ENCODE data around the gene PIK3CB.
A peak's percentile ranks its signal among the peaks of the same experiment; 100 is the strongest.

Gene PIK3CB

DNA sequence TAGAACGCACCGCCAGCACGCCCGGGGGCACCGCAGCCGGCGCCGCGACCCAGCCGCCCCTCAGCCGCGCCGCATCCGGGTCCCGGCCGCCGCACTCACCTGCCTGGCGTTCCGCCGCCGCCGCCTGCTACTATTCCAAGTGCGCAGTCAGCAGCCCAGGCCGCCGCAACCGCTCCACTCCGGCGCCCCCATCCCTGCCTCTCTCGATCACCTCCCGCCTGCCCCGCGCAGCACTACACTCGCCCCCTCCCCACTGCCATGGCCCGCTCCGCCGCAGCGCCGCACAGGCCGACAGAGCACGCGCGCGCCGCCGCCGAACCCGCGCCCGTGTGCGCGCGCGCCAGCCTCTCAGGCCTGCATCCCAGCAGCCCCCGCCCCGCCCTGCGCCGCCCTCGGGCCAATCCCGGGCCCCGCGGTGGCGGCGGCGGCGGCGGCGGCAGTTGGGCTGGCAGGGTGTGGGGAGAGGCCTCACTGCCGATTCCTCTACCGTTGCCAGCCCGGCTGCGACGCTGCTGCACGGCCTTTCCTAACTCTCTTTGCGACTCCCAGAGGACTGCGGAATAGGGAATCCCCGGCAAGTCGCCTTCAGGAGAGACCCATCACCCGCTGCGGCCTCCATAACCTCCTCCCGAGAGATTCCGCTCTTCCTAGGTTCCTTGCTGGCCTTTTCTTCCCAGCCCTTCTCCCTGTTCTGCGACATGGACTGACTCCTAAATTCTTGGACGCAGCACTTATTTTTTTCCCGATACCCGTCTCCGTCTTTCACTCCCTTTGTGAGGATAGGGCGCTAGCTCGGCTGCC, at the start of gene PIK3CB:
Gene PIK3CB, minus strand, starts transcription at position 333 of the 801 bp plus-strand sequence. CDS start 75,585 bp downstream, outside the sequence.
- peak; percentile 74 to 81 for DNase-seq (ENCODE audit: low read depth in 1 of 2, low spot score in 1 of 2)

DNA sequence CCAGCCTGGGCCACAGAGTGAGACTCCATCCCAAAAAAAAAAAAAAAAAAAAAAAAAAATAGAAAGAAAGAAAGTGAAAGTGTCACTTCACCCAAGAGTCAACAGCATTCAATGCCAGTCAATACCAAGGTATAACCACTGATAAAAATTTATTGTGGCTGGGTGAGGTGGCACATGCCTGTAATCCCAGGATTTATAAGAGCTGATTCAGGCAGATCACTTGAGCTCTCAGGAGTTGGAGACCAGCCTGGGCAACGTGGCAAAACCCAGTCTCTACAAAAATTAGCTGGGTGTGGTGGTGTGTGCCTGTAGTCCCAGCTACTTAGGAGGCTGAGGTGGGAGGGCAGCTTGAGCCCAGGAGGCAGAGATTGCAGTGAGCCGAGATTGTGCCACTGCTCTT, 46.5 kb upstream of the PIK3CB start:
- DNase-seq (ENCODE audit: low read depth in 1 of 2, low spot score in 1 of 2), result no peak

- DNase-seq (ENCODE audit: low read depth in 1 of 2, low spot score in 1 of 2), result no peak
Measured at GRCh38 chr3:138879541-138880380, 45.0 kb upstream of the PIK3CB start.

DNA sequence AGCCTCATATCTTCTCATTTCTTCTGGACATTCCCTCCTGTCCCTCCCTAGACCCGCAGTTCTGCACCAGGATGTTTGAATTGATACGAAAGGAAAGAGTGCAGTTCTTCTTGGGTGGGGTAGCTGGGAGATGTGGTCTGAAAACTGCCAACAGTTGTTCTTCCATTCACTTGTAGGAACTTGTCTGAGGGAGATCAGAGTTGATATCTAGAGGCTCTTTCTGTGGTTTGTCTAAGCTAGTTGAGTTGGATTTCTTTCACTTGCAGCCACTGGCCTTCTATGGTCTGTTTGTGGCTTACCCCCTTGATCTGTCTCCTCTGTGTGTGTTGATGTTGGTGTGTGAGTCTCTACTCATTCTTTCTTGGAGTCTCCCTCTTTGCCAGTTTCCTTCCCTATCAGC, 42.5 kb upstream of the PIK3CB start:
- no peak for DNase-seq (ENCODE audit: low read depth in 1 of 2, low spot score in 1 of 2)

- DNase-seq (ENCODE audit: low read depth in 1 of 2, low spot score in 1 of 2), result no peak
Measured at GRCh38 chr3:138875754-138876664, 41.3 kb upstream of the PIK3CB start.

GRCh38 chr3:138875096-138875753, 40.5 kb upstream of the PIK3CB start:
- DNase-seq (ENCODE audit: low read depth in 1 of 2, low spot score in 1 of 2), result no peak

DNA sequence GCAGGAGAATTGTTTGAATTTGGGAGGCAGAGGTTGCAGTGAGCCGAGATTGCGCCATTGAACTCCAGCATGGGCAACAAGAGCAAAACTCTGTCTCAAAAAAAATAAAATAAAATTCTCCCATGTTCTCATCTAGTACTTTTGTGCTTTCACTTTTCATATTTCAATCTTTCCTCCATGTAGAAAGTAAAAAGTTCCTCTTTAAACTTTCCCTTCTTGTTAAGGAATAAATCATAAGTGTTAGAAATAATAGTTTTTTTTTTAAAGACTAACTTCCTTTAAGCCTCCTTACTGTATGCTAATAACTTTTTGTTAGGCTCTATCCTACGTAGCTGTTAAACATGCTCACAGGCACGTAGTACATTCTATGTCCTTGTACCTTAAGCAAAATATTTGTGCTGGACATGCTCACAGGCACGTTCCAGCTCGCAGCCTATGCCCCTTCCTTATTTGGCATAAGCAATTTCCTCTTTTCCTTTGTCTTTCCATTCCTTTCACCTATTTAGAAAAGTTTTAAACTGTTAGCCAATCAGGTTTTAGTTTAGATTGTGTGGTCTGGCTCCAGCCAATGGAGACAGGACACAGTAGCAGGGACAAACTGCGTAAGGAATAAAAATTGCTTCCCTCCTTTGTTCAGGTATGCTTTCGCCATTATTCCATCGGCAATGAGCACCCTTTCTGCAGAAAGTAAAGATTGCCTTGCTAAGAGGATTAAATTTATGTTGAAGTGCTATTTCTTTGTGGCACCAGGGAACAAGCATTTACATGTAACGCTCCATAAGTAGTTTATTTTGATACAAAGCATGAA, 38.9 kb upstream of the PIK3CB start:
- DNase-seq (ENCODE audit: low read depth in 1 of 2, low spot score in 1 of 2), result no peak

DNA sequence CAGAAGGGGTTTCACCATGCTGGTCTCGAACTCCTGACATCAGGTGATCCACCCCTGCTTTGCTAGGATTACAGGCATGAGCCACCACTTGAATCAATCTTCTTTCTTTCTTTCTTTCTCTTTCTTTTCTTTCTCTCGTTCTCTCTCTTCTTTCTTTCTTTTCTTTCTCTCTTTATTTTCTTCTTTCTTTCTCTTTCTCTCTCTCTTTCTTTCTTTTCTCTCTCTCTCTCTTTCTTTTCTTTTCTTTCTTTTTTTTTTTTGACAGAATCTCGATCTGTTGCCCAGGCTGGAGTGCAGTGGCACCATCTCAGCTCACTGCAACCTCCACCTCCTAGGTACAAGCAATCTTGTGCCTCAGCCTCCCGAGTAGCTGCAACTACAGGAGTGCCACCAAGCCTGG, 37.9 kb upstream of the PIK3CB start:
- no peak for DNase-seq (ENCODE audit: low read depth in 1 of 2, low spot score in 1 of 2)

GRCh38 chr3:138867996-138868395, 33.3 kb upstream of the PIK3CB start:
- no peak for DNase-seq (ENCODE audit: low read depth in 1 of 2, low spot score in 1 of 2)

GRCh38 chr3:138863776-138864113, 29.0 kb upstream of the PIK3CB start:
- DNase-seq (ENCODE audit: low read depth in 1 of 2, low spot score in 1 of 2), result no peak

DNA sequence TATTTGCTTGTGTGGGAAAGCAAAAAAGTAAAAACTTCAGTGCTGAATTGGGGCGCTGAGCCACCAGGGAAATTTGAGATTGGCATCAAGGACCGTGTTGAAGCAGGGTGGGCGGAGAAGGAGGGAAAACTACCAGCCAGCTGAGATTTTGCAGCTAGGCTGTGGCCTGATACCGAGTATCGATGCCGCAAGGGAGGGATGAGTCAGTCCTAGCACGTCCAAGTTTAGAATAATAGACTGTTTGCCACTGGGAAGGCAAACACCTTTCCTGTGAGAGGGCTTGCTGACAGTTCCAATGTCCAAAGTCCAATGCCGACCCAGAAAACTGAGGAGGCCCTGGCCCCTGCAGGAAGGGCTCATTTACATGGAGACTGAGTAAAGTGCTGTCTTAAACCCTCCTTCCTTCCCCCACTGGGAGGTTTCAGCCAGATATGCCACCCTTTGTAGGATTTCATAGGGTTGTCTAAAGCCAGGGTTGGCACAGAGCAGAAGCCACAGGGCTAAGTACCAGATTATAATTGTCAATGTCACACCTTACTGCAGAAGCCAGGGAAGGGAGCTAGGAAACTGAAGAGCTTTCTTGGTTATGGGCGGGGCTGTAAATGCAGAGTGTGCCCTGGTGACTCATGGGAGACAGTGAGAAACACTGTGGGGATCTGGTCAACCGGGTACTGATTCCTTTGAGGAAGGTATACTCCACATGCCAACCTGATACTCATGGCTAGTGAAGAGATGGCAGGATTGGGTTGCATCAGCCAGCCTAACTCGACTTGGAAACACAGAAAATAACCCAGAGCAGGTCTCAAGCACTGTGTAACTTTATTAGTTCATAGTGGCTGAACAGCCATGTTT, 28.4 kb upstream of the PIK3CB start:
- no peak for DNase-seq (ENCODE audit: low read depth in 1 of 2, low spot score in 1 of 2)

- DNase-seq (ENCODE audit: low read depth in 1 of 2, low spot score in 1 of 2), result no peak
Measured at GRCh38 chr3:138862531-138862923, 27.8 kb upstream of the PIK3CB start.

- no peak for DNase-seq (ENCODE audit: low read depth in 1 of 2, low spot score in 1 of 2)
Measured at GRCh38 chr3:138861798-138862197, 27.1 kb upstream of the PIK3CB start.

DNA sequence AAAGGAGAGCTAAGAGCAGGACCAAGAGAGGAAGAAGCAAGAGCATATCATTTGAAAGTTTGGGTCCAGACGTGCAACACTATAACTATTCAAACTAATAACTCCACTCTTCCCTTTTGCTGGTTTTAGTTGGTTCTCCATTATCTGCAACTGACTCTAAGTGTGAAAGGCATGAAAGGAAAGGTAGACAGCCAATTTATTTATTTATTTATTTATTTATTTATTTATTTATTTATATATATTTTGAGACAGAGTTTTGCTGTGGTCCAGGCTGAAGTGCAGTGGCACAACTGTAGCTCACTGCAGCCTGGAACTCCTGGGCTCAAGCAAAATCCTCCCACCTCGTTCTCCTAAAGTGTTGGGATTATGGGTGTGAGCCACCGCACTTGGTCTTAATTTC, 22.1 kb upstream of the PIK3CB start:
- no peak for DNase-seq (ENCODE audit: low read depth in 1 of 2, low spot score in 1 of 2)

DNA sequence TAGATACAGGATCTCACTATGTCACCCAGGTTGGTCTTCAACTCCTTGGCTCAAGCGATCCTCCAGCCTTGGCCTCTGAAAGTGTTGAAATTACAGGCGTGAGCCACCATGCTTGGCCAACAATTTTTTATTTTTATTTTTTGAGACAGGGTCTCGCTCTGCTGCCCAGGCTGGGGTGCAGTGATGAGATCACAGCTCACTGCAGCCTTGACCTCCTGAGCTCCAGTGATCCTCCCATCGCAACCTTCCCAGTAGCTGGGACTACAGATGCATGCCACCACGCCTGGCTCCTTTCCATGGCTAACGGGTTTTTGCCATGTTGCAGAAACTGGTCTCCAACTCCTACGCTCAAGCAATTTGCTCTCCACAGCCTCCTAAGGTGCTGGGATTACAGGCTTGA, 20.2 kb upstream of the PIK3CB start:
- DNase-seq (ENCODE audit: low read depth in 1 of 2, low spot score in 1 of 2), result no peak

DNA sequence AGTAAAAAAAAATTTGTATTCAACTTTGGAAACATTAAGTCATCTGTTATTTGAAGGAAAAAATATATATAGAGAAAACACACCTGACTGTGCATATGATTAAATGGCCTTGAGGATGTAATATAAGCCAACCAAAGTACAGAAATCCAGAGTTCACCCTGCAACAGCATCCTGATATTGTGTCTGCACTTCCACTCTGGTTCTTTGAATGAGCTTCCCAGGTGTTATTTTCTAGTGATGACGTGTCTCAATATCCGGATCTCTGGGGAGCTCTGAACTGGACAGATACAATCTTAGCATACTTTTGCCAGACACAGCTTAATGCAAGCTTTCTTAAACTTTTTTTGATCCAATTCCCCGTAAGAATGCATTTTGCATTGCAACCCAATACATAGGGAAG, 19.5 kb upstream of the PIK3CB start:
- no peak for DNase-seq (ENCODE audit: low read depth in 1 of 2, low spot score in 1 of 2)

- DNase-seq (ENCODE audit: low read depth in 1 of 2, low spot score in 1 of 2), result no peak
Measured at GRCh38 chr3:138850151-138850550, 15.4 kb upstream of the PIK3CB start.

DNA sequence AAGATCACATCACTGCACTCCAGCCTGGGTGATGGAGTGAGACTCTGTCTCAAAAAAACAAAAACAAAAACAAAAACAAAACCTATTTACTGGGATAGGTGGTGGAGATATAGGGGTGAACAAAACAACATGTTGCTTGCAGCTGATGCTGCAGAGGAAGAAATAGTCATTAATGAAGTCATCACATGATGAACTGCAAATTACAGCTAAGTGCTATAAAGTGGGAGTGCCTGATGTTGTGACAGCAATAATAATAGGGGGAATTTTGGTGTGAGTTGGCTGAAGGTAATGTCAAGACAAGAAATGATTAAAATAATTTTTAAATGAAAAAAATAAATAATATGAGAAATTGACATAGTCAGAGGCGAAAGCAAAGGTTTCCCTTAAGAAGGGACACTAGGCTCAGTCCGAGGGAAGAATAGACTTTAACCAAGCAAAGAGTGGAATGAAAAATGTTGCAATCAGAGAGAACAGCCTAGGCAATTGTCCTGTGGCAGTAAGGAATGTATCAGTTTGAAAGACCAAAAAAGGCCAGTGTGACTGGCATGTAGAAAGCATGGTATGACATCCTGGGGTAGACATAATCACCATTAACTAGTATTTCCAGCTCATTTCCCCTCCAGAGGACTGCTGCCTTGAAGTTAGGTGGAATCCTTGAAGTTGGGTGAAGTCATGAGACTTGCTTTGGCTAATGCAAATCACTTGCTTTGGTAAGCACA, 14.7 kb upstream of the PIK3CB start:
- no peak for DNase-seq (ENCODE audit: low read depth in 1 of 2, low spot score in 1 of 2)

DNA sequence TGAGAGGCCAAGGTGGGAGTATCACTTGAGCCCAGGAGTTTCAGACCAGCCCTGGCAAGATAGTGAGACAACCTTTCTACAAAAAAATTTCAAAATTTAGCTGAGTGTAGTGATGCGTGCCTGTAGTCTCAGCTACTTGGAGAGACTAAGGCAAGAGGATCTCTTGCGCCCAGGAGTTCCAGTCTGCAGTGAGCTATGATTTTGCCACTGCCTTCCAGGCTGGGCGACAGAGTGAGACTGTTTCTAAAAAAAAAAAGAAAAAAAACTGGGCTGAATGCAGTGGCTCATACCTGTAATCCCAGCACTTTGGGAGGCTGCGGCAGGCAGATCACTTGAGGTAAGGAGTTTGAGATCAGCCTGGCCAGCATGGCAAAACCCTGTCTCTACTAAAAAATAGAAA, 14.0 kb upstream of the PIK3CB start:
- no peak for DNase-seq (ENCODE audit: low read depth in 1 of 2, low spot score in 1 of 2)
